Muscle of arm (tissue), 12 donors: ENCODE results near the gene KLHL29. TPM values are rescaled to one million over a fixed set of nuclear protein-coding genes. Genes with fewer than 3 reads are reported as not detected.

Experiments used
- DNase-seq: peaks from one replicate; pipeline ENCODE4 v3.0.0-alpha.2; 2013
- polyA plus RNA-seq, 12 donors: library from polyadenylated mRNA; unstranded; fragments of 120-200 nt; gene quantifications; one replicate each; pipeline ENCODE4 v1.2.1, GENCODE V29; 2013; ENCODE audit not compliant: insufficient read length in 12 of 12

The KLHL29 gene
- polyA plus RNA-seq, 12 donors: 5.4 to 13.6 (median 7.7) TPM; not detected in 1

DNA sequence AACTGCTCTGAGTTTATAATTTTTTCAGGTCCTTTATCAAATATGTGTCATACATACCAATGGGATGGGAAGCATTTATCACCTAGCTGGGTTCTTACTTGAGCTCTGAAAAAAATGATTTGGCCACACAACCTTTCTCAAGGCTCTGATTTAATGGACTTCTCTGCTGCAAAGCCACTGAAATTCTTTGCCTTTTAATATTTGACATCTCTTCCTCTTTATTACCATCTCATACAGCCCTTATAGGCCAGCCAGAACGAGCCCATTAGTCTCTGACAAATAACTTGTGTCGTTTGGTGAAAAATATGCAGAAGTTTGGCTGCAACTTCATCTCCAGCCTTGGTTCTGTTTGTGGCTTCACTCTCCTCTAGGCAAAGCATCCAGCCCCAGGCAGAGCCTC, 292.9 kb downstream of the KLHL29 start:
- DNase-seq: no peak

DNA sequence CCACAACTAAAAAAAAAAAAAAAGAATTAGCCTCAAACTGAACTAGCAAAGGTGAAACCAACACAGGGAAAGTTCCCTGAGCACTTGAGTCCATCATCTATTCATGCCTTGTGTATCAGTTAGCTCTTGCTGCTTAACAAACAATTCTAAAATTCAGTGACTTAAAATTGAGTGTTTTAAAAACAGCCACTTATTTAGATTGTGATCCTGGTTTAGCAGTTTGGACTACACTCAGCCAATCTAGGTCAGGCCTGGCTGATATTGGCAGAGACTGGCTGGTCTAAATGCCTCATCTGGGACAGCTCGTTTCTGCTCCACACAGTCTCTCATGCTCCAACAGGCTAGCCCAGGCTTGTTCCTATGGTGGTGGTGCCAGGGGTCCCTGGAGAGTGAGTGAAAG, 294.1 kb downstream of the KLHL29 start:
- no peak for DNase-seq

DNA sequence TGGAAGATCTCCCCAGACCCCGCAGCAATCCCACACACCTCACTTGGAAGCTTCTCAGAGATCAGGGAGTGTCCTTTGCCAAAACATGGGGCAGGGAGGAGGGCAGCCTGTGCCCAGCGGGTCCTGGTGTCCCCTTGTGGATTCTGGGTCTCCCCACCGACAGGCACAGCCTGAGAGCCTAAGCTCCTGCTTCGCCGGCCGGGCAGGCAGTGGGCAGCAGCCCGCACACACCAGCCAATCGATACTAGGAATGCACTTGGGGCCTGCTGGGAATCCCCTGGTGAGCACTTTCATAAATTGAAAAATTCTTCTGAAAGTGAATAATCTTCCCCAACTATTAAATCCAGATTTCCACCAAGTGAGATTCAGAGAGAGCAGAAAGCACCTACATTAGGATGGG, 296.0 kb downstream of the KLHL29 start:
- DNase-seq: no peak

DNA sequence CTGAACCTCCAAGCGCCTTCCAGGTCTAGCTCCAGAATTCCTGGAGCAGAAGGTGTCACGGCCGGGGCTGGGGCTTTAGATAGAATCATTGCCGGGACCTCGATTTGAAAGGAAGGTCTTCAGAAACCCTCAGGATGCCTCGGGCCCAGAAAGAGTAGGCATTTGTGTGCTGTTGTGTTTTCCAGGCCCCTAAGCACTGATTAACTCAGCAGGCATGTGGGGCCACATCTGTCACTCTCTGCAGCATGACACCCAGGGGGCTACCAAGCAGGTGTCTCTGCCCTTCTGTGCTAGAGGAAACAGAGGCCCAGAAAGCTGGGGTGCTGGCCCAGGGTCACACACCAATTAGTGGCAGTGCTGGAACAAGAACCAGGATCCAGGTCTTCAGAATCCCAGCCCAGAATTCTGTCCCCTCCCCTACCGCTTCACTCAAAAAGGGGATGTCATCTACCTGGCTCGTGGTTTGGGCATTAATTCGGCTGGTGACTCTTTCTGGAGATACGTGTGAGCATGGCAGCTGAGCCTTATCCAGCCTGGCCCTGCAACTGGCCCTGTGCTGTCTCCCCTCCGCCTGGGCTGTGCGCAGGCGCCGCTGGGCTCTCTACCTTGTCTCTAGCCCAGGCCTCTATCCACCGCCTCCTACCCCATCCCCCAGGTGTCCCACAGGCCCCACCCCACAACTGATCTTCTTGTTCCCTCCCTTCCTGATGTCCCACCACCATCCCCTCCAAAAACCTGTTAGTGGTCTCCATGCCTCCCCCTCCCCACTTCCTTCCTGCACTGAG, 296.6 kb downstream of the KLHL29 start:
- DNase-seq: no peak

DNA sequence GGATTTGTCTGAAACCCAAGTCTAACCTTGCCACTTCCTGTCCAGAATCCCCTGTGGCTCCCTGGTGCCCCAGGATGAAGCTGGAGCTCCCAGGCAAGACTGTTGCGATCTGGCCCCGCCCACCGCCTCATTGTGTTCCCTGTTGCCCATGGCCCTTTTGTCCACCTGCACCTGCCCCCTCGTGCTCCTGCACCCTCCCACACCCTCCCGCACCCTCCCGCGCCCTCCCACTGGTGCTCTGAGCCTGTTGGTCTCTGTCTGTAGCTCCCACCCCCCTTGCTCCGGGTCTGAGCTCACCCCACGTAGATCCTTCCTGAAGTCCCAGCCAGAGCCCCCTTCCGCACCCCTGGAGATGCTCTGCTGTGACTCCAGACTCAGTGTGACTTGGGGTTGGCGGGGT, 297.5 kb downstream of the KLHL29 start:
- no peak for DNase-seq

DNA sequence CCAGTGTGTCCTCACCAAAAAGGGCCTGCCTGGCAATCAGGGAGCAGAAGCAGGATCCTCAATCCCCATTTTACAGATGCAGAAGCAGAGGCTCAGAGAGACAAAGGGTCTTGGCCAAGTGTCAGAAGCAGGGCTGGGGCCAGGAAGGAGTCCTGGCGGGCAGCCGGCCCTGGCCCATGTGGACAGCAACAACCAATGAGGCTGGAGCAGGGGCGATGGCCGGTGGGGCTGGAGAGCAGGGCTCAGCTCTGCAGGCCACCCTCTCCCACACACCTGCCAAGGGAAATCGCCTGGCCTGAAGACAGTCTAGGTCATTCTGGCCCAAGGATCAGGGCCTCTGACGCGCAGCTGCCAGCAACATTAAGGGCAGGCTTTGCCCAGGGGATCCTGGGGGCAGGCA, 298.0 kb downstream of the KLHL29 start:
- no peak for DNase-seq

DNA sequence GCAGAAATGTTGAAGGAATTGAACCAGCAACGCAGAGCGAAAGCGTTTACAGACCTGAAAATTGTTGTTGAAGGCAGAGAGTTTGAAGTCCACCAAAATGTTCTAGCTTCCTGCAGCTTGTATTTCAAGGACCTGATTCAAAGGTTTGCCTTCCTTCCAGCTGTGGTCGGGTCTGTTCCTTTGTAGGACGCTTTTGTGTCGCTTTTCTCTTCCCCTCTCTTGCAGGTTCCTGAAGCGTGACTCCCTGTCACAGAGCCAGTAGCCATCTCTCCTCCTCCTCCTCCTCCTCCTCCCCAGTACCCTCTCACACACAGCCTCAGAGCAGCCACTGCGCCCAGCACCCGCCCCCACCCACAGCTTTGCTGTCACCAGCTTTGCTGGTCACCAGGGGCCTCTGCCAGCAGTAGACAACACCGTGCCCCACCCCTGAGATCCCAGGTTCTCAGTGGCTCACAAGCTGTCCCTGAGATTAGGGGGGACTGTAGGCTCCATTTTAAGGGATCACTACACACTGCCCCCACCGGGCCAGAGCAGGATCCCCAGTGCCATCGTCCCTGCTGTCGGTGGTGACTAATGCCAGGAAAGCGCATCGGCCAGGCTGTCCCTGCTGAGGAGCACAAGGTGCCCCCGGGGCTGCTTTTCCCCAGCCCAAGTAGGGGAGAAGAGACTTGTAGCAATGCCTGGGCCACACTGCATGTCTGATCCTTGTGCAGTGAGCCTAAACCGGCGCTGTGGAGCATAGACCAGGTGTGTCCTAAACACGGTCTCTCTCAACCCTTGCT, 299.6 kb downstream of the KLHL29 start:
- no peak for DNase-seq

DNA sequence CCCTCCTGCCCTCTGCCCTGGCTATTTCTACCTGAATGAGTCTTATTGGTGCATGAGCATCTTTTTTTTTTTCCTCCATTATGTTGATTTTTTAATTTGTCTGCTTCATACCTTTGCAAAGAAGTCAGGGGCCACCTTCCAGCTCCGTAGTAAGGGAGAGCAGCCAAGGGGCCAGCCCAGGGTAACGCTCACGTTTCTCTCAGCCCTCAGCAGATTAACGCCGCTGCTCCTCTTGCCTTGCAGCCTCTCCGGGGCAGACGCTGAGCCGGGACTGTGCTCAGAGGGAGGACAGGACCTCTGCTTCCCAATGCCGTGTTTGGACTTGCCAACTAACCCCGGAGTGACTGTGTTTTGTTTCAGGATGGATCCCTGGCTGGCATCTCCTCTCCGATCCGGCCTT, 300.2 kb downstream of the KLHL29 start:
- no peak for DNase-seq

DNA sequence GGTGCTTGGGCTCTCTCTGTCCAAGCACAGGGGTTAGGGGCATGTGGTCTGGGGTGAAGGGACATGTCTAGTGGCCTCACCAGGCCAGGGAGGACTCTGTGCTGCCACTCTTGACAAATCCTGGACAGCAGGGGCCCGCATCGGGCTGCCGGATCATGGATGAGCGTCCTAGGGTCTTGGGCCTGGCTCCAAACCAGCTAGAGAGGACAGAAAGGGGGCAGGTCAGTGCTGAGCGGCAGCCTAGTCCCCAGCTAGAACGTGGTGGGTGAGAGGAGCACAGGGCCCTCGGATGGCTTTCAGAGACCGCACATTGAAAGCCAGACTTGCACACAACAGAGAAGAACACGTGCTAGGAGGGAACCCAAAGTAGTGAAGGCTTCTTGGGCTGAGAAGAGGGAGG, 300.7 kb downstream of the KLHL29 start:
- no peak for DNase-seq

DNA sequence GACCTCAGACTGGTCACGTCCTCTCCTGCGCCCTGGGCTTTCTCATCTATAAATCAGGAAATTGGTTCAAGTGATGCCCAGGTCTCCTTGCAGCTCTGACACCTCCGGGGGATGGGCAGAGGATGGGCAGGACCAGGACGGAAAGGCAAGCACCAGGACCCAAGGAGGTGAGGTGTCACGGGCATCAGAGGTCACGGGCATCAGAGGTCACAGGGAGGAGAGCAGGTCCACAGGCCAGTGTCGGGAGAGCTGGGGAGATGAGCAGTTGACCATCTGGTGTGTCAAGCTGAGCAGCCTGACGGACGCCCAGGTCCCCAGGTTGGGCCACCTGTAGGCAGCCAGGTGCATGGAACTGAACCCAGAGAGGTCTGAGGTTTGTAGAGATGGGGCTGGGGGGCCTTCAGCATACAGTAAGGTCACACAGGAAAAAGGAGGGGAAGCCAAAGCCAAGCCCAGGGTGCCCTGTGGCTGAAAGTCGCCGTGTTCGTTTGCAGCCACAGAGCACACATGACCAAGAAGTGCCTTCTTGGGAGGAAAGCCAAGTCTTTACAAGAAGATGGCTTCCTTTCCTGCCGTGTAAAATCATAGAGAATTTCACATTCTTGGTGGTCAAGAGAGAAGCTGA, 301.5 kb downstream of the KLHL29 start:
- DNase-seq: no peak

DNA sequence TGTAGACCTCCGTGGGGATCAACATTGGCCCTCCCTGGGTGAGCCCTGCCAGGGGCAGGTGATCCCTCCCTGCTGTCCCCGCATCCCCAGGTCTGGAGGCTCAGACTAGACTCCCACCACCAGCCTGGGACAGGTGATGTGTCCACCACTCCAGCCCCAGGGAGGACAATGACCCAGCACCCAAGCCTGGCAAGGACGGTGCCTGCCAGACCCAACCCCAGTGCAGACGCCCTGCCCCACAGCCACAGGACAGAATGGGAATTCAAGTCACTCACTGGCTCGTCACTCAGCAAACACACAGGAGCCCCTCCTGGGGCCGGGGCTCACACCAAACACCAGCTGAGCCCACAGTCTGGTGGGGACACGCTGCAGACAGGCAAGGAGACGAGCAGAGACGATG, 302.2 kb downstream of the KLHL29 start:
- DNase-seq: no peak

DNA sequence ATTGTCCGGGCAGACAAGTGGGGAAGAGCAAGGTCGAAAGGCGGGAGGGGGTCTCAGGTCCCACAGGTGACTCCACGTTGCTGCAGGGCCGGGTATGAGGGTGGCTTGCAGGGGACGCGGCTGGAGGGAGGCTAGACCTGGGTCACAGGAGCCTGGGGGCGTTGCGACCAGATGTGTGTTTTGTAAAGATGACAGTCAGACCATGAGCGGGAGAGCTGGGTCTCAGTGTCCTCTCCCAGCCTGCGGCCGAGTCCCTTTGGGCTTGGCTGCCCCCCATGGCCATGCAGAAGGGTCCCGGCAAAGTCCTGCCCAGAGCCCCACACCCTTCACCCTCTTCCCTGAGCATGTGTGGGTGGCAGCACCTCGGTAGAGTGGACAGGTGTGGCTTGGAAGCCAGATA, 302.7 kb downstream of the KLHL29 start:
- DNase-seq: no peak

DNA sequence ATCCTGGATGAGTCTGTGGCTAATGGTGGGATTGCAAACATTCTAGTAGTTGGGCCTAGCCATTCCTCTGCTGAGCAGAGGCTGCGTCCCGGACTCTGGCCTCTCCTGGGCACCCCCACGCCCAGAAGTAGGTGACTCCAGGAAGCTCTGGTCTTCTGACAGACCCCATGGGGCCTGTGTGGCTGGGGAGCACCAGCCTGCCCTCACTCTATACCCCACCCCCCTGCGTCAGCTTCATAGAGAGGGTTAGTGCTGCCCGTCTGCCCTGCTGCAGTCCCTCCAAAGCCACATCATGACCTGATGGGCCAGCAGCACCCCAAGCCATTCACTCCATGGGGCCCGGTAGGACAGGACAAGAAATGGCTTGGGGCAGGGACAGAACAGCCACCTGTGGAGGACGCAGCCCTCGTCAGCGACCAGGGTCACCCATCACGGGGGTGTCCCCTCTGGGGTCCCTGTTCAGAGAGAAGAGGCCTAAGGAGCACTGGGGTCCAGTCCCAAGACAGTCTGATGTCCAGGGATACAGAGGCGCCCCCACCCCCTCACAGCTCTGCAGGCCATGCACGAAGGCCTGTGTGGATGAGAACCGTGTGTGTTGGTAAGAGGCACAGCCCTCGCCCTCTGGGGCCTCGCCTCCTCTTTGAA, 303.6 kb downstream of the KLHL29 start:
- no peak for DNase-seq

DNA sequence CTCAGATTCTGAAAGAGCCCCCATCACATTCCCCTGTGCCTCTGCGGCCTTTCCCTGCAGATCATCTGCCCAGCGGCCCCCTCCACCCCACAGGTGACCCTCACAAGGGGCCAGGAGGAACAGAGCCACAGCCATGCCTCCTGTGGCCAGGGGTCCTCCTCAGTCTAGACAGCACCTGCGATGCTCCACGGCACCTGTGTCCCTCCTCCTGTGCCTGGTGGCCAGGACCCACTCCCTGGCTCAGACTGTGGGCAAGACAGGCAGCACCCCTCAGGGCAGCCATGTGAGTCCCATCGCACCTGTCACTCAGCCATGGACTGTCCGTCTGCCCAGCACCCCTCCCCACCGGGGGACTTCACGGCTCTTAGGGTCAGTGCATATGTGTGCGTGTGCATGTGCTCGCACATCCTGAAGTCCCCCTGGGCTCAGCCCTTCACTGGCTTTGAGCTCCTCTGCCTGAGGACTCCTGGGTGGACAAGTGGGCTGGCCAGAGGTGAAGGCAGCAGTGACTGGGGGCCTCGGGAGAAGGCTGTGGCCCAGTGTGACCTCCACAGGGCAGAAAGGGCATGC, 304.2 kb downstream of the KLHL29 start:
- DNase-seq: no peak

DNA sequence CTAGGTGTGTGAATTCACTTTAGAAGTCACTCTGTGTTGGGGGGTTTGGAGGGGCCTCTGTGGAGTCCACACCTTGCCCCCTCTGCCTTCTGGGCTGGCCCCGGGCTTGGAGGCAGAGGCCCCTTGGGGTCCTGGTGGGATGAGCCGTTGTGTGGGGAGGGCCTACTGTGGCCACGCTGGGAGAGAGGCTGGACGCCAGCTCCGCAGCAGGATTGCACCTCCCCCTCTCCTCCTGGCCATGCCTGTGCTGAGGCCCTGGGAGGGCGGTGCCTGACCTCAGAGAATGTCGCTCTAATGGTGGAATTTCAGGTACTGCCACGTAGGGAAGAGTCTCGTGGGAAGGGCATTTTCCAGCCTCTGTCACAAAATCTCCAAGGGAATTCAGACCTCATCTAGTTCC, 304.9 kb downstream of the KLHL29 start:
- DNase-seq: no peak

DNA sequence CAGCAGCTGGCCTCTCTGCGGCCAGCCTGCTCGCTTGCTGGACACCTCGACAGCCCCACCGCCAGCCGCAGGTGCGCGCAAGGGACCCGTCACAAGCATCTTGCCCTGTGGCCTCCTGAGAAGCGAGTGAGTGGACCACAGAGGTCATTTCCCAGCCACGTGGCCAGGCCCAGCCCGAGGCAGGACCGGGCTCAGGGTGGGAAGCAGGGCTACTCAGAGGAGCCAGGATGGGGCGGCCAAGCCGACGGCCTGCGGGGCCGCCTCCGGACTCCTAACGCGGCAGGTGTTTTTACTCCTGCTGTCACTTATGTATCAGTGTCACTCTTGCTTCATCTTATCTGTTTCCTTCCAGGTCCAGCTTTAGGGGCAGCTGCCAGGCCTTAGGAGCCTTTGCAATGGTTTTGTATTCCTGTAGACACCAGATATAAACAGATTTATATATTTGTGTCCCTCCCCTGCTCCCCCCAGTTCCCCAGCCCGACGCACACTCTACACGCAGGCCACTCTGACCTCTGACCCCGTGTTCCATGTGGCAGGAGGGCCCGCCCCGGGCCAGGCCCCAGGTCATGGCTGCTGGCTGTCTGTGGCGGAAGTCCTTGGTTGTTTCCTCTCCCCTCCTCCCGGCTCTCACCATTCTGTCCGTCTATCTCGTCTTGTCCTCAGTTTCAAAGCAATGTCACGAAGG, 305.6 kb downstream of the KLHL29 start:
- no peak for DNase-seq

DNA sequence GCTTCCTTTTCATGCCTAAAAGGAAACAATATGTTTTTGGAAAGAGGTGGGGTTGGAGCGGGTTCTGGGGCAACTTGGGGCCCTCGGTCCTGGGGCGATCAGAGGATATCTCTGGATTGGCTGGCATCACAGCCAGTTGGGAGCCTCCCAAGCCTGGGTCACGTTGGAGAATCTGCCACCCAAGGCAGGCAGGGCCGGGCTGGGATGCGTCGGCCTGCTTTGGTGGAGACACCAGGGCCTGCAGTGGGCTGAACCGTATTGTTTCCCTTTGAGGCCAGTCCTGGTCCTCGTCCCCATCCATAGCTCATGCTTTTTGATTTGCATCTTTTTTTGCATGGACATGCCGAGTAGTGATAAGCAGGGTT, 306.1 kb downstream of the KLHL29 start:
- DNase-seq: no peak

DNA sequence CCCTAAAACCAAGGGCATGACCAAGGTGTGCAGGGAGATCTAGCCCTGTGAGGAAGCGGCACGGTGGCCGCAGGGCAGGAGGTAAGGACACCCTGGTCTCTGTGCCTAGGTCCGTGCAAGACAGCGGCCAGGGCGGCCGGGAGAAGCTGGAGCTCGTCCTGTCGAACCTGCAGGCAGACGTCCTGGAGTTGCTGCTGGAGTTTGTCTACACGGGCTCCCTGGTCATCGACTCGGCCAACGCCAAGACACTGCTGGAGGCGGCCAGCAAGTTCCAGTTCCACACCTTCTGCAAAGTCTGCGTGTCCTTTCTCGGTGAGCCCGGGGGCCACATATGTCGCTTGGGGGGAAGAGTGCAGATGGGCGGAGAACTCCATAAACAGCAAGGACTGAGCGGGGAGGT, 306.6 kb downstream of the KLHL29 start:
- no peak for DNase-seq

DNA sequence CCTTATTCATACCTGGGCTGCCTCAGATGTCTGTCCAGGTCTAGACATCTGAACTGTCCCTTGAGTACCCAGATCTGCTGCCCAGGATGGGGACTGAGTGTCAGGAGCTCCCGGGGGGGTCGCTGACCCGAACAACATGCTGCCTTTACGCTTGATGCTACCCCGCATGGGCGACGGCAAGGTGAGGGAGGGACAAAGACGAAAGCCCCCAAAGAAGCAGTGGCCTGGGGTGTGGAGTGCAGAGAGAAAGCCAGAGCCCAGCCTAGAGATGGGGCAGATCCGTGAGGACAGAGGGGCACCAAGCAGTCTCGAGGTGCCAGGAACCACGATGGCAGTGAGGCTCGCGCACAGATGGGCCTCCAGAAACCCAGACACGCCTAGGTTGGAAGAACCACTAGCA, 307.3 kb downstream of the KLHL29 start:
- no peak for DNase-seq

DNA sequence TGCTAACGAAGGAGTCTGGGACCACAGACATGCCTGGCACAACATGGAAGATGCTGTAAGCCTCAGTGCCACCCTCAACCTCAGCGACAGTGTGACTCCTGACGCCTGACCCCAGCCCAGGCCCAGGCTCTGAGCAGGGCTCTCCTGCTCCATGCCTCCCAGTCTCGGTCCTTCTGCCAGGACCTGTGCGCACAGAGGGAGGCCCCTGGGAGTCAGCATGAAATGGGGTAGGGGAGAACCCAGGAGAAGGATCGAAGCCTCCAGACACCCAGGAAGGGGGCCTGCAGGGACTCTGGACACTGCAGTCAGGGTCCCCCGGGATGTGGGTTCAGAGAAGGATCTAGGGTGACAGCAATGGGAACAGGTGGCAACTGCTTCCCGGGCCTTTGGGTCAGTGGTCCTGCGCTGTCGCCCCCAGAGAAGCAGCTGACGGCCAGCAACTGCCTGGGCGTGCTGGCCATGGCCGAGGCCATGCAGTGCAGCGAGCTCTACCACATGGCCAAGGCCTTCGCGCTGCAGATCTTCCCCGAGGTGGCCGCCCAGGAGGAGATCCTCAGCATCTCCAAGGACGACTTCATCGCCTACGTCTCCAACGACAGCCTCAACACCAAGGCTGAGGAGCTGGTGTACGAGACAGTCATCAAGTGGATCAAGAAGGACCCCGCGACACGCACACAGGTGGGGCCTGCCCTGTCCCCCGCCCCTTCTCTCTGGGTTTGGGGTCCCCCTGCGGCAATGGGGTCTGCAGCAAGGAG, 308.0 kb downstream of the KLHL29 start:
- no peak for DNase-seq

DNA sequence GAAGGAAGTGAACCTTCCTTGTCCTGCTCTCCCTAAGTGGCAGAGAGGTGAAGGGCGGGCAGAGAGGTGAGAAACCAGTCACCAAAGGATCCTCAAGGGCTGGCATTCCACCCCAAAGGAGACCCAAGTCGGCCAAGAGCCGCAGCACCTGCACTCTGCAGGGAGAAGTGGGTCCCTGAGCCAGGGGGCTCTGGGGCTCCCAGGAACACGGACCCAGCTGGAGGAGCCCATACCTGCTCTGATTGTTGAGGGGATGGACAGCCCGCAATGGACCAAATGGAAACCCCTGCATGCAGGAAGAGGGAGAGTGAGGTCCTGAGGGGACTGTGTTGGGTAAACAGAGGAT, 308.6 kb downstream of the KLHL29 start:
- DNase-seq: no peak
